GM12801 (cell line): ENCODE results near the gene SPIRE2.

Experiments used
- TF ChIP-seq, protein P1 (sequence below): IDR thresholded peaks from one replicate; pipeline ENCODE4 v1.5.1; 2011; ENCODE audit warnings: control low read depth; ENCODE audit not compliant: insufficient read length; ENCODE audit errors: extremely low read depth

Gene SPIRE2

DNA sequence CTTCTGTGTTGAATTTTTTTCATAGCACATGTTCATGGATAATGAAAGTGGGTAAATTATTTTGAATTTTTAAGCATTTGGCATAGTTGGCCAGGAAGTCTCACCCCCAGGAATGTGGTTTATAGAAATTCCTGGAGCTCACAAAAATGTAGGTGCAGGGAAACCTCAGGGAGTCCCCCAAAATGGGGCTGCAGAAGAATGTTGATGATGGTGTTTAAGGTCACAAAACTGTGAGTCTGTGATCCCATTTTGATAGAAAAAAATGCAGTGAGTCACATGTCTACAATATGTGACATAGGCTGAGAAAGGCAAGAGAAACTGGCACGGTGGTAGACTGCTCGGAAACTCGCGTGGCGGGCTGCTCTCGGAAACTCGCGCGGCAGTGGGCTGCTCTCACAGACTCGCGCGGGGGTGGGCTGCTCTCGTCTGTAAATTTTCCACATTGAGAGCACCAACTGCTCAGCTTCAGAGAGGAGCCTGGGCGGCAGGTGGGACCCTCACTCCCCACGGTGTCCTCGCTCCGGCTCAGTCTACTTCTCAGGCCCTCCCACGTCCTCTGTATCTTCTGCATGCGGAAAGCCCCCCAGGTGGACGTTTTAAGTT, 71.7 kb downstream of the SPIRE2 start:
- TF ChIP-seq, protein P1, sequence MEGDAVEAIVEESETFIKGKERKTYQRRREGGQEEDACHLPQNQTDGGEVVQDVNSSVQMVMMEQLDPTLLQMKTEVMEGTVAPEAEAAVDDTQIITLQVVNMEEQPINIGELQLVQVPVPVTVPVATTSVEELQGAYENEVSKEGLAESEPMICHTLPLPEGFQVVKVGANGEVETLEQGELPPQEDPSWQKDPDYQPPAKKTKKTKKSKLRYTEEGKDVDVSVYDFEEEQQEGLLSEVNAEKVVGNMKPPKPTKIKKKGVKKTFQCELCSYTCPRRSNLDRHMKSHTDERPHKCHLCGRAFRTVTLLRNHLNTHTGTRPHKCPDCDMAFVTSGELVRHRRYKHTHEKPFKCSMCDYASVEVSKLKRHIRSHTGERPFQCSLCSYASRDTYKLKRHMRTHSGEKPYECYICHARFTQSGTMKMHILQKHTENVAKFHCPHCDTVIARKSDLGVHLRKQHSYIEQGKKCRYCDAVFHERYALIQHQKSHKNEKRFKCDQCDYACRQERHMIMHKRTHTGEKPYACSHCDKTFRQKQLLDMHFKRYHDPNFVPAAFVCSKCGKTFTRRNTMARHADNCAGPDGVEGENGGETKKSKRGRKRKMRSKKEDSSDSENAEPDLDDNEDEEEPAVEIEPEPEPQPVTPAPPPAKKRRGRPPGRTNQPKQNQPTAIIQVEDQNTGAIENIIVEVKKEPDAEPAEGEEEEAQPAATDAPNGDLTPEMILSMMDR = no peak

DNA sequence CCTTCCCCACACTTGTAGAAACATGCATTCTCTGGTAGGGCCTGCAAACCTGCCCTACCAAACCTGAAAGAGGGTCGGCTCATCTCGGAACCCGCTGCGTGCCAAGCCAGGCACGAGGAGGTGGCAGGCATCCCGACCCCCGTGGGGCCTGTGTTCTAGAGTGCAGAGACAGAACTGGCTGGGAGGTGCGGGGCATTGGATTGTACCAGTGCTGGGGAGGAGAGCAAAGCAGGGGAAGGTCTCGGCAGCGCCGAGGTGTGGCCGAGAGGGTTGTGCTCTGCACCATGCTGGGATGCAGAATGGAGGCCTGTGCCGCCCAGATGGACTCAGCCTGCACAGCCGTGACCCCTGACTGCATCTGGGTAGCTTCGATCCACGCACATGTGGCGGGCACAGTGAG, 72.6 kb downstream of the SPIRE2 start:
- TF ChIP-seq, protein P1 = no peak

DNA sequence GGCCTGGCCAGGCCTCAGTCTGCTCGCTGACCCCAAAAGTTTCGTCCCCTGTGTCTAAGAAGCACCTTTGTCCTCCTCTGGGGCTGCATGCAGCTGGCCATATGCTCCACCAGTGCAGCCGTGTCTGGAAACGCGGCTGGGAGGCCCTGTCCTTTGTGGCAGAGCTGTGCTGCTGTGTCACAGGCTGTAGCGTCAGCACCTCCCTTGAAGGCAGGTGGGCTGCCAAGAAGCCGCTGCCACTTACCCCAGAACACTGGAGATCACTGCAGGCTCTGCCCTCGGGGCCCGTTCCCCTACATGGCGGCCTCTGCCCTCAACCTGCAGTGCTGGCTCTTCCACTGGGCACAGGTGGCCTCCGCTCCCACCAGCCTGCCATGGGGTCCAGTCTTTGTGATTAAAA, 74.7 kb downstream of the SPIRE2 start:
- TF ChIP-seq, protein P1 = no peak

DNA sequence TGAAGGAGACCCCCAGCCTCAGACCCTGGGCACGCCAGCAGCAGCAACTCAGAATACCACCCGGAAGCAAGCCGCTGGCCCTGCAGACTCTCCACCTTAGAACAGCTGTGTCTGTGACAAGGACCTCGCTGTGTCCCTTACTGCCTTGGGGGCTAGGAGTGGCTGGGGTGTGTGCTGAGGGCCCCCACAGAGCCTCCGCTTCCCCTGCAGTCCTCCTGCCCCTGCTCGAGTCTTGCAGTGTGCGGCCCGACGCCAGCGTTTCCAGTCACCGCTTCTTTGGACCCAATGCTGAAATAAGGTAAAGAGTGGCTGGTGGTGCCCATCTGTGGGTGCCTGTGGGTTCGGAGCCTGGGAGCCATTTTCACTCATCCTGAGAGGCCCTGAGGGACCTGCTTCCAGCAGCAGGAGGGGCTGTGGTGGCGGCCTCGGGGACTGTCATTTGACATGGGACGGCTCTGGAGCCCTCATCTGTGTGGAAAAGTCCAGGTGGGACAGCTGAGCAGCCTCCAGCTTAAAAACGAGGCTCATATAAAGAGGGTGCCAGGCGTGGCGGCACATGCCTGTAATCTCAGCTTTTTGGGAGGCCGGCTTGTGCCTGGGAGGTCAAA, 75.7 kb downstream of the SPIRE2 start:
- TF ChIP-seq, protein P1 = no peak

DNA sequence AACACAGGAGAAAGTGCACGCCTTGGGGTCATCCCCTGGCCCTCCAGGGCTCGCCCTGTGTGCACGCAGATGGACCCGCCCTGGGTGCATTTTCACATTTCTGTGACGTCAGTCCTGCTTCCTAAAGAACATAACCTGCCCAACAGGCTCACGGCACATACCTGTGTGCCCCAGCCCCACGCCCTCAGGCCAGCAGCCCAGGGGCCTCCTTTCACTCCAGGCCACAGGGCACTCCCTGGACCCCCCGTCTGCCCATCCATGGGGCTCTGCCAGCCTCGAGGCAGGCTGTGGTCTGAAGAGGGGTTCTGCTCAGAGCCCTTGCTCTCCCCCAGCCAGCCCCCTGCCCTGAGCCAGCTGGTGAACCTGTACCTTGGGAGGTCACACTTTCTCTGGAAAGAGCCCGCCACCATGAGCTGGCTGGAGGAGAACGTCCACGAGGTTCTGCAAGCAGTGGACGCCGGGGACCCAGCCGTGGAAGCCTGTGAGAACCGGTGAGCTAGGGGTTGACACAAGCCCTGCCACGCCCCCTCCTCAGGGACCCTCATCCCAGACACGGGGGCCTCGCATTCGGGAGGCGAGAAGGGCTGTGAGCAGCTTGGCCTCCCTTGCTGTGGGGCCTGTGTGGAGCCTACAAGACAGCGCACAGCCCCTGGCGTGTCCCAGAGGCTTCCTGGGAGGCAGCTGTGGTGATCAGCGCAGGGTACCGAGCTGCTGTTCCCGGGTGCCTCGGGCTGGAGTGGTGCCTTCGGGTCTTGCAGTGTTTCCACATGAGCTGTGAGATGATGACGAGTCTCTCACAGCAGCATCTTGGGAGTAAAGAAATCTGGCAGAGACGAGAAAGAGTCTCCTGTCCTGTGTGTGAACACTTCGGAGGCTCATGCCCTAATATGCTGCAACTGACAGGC, 76.6 kb downstream of the SPIRE2 start:
- TF ChIP-seq, protein P1 = no peak

DNA sequence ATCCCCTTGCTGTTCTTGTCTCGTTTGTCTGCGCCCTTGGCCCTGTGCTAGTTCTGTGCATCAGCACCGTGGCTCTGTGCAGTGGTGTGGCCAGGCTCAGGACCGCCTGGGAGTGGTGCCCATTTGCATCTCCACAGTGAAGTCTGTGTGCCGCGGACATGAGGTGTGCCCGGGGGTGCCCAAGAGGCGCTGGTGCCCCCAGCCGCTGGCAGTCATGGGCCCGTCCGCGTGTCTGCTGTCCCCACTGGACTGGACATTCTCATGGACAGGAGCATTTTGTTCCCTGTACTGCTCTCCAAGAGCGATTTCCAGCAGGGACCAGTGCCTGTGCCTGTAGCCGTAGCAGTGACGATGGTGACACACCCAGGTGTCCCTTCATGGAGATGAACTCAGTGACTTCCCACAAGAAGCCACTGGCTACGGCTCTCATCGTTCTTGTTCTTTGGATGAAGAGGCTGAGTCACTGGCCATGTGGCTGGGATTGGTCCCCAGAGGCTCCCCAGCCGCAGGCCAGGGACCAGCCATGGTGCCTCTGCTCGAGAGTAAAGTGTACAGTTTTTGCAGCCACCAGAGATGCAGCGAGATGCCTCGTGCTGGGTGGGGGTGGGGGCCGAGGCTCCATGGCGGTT, 77.3 kb downstream of the SPIRE2 start:
- TF ChIP-seq, protein P1 = no peak
